ENCODE data around the gene PARN.
"Not testable (repeated sequence)": the region's sequence is repeated elsewhere in the genome, so short reads cannot be mapped to it uniquely, and the experiment has no call there.

The PARN gene

DNA sequence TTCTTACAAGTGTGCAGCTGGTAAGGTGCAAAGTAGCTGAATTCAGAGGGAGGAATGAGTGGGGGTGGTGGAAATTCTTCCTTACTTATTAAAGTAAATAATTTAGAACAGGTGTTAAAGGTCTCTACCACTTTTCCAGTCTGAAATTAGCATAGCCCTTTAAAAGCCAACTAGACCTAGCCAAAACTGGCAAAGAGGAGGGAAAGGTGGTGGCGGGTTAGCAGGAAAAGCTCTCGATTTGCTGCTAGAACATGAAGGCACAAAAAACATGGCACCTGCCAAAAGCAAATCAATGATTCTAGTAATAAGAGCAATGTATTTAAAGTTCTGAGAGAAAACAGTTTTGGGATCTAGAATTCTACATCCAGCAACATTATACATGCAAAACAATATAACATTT lies 157.7 kb downstream of the PARN start:
- DNase-seq (ENCODE audit: low spot score): no peak

DNA sequence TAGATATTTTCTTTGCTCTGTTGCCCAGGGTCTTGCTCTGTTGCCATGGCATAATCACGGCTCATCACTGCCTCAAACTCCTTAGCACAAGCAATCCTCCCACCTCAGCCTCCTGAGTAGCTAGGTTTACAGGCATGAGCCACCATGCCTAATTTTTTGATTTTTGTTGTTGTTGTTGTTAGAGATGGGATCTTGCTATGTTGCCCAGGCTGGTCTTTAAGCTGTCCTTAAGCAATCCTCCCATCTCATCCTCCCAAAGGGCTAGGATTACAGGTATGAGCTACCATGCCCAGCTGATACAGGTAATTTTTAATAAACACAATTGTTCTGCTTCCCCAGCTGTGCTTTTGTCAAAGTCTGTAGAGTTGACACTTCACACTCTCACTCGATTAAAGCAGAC lies 159.3 kb downstream of the PARN start:
- no peak for DNase-seq (ENCODE audit: low spot score)

DNA sequence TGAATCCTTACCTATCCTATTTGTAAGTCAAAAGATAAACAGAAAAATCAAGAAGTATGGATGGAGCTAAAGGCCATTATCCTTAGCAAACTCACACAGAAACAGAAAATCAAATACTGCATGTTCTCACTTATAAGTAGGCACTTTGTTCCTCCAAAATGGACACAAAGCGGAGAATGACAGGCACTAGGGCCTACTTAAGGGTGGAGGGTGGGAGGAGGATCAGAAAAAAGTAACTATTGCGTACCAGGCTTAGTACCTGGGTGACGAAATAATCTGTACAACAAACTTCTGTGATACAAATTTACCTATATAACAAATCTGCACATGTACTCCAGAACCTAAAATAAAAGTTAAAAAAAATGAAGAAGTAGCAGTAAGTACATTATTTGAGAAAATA lies 164.3 kb downstream of the PARN start:
- no peak for DNase-seq (ENCODE audit: low spot score)

- DNase-seq (ENCODE audit: low spot score): no peak
Measured at GRCh38 chr16:14464796-14465195, 165.3 kb downstream of the PARN start.

GRCh38 chr16:14464192-14464591 lies 165.9 kb downstream of the PARN start:
- no peak for DNase-seq (ENCODE audit: low spot score)

DNA sequence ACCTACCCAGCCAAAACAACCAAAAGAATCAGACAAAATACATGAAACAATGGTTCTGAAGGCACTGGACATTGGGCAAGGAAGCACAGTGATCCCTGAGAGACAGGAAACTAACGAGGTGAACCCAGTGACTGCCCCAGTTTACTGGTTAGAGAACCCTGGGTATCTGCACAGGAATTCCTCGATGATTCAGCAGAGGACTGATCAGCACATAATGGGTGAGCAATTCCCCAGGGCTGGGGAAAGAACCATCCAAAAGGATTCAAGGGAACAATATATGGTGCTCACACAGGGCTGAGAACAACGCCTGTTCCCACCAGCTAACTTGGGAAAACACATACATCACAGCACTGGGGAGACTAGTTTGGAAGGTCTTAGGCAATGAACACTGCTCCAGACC lies 167.2 kb downstream of the PARN start:
- no peak for DNase-seq (ENCODE audit: low spot score)

- no peak for DNase-seq (ENCODE audit: low spot score)
Measured at GRCh38 chr16:14460726-14461125, 169.3 kb downstream of the PARN start.

- DNase-seq (ENCODE audit: low spot score): no peak
Measured at GRCh38 chr16:14458576-14458975, 171.5 kb downstream of the PARN start.

DNA sequence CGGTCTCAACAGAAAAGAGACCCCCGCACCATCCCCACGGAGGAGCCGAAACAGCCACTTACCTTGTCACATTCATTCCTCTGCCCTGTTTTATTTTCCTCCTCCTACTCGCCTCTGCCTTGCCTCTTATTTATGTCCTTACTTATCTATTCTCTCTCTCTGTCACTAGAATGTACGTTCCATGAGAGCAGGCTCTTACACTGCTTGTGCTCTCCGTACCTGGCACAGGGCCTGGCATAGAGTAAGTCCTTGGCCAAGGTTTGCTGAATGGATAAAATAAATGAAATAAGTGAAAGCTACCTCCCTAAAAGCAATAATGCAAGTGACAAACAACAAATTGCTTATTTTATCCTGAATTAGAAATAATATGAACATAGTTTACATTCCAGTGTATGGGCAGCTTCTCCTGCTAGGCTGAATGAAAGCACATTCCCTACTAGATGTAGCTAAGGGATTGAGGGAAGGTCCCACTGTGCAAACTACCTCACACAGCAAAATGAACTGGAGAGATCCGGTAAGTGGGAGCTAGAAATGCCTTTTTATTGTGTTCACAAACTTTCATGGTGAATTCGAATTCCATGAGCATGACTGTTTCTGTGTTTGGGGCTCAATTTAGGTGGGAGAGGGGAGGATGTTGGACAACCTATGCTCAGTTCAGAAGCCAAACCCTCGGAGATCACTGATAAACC lies 173.1 kb downstream of the PARN start:
- no peak for DNase-seq (ENCODE audit: low spot score)

GRCh38 chr16:14455573-14455972 lies 174.5 kb downstream of the PARN start:
- DNase-seq (ENCODE audit: low spot score): no peak

- DNase-seq (ENCODE audit: low spot score): peak; percentile 9
Measured at GRCh38 chr16:14454391-14454790, 175.7 kb downstream of the PARN start.

GRCh38 chr16:14452066-14452465 lies 178.0 kb downstream of the PARN start:
- no peak for DNase-seq (ENCODE audit: low spot score)

- no peak for DNase-seq (ENCODE audit: low spot score)
Measured at GRCh38 chr16:14450846-14451245, 179.2 kb downstream of the PARN start.

GRCh38 chr16:14449790-14450480 lies 180.1 kb downstream of the PARN start:
- no peak for DNase-seq (ENCODE audit: low spot score)

DNA sequence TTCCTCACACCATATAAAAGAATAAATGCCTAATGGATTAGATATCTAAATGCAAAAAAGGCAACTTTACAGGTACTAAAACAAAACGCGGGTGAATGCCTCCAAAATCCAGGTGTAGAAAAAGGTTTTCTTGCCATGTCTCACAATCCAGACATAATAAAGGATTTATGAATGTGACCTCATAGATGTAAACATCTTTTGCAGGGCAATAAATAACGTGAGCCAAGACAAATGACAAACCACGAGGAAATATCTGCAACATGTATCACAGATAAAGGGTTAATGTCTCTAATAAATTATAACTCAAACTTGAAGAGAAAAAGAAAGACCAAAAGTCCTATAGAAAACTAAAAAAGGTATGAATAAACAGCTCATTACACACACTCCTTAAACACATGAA lies 180.7 kb downstream of the PARN start:
- no peak for DNase-seq (ENCODE audit: low spot score)

DNA sequence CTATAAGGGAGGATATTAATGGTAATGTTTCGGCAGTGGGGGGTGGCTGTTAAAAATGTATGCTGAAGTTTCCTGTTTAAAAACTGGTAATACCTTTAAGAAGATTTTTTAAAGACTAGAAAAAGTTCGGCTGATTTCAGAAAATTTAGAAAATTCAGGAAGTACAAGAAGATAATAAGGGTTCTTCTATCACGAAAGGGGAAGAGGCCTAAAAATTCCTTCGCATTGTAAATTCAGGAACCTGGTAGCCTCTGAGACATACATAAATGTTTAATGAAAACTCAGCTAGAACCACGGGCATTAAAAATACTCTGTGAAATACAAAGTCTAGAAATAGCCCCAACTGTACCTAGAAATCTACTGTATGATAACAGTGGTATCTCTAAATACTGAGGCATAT lies 181.2 kb downstream of the PARN start:
- DNase-seq (ENCODE audit: low spot score): no peak

- DNase-seq (ENCODE audit: low spot score): no peak
Measured at GRCh38 chr16:14447783-14448182, 182.3 kb downstream of the PARN start.

DNA sequence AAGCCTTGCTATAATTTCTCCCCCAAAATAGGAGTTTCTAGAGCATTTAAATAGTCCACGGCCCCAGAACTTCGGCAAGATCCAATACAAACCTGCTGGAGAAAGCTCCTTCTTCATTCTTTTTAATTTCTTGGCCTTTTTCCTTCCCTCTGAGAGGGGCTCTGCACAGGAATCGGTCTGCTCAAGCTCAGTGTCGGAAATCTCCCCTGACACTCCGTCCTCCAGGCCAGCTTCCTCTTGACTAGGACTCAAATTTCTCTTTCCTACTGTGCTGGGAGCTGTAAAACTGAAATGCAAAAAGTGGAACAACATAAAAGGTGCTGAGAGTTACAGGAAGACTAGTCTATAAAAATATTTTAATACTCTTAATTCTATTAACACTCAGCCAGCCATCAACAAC lies 183.3 kb downstream of the PARN start:
- no peak for DNase-seq (ENCODE audit: low spot score)

DNA sequence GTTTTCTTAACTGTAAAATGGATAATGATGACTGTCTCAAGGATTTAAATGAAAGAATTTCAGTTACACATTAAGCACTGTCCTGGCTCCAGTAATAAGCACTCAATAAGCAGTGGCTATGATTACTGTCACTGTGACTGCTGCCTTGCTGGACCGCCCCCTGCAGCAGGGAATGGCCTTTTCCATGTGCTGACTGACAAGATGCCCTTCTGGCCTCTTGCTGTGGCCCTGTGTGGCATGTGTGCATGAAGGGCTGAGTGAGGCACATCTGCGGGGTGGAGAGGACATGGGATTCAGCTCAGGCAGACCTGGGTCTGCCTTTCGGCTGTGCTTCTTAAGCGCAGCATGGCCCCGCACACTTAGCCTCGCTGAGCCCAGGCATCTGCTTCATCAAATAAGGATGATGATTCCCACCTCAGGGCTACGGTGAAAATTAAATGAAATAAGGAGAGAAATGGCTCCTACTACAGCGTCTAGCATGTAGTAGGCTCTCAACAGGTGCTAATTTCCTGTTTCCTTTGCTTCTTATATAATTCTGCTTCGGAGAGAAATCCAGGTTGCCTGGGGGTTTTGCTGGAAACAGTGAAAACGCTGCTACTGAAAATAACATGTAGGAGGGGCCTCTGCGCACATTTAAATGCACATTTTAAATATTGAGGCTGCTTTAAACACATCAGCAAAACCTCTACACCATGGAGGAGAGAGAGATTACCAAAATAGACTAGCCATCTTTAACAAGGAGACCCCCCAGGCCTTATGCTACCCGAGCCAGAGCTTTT lies 183.9 kb downstream of the PARN start:
- no peak for DNase-seq (ENCODE audit: low spot score)

GRCh38 chr16:14444979-14445810 lies 184.9 kb downstream of the PARN start:
- no peak for DNase-seq (ENCODE audit: low spot score)

GRCh38 chr16:14441533-14441932 lies 188.5 kb downstream of the PARN start:
- not testable (repeated sequence) for DNase-seq (ENCODE audit: low spot score)

- no peak for DNase-seq (ENCODE audit: low spot score)
Measured at GRCh38 chr16:14438256-14438655, 191.8 kb downstream of the PARN start.
